Measurements from ENCODE around the gene AQP2.

DNA sequence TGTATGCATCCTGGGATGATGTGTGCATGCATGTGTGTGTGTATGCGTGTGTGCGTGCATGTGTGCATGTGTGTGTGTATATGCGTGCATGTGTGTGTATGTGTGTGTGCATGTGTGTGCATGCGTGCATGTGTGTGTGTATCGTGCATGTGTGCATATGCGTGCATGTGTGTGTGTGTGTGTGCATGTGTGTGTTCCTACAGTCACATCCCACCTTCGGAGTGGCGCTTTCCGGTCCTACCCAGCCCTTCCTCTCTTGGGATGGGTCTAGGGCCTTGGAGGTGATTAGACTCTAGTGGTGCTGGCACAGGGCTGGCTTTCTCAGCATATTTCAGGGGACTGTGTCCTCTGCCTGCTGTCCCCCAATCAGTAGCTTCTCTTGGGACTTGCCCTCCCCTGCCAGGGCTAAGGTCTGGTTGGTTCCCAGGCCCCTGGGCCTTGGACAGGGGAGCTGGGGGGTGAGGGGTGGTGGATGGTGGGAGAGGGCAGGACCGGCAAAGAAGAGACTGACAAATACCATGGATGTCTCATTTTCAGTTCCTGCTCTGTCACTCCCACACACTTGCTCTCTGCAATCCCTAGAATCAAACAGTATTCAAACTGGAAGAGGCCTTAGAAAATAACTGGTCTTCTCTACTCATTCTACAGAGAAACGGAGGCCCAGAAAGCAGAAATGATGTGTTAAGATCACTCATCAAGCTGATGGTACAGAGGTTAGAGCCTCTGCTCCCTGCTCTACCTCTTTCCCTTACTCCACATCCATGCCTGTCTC, 24.9 kb upstream of the AQP2 start:
- TF ChIP-seq, protein P1, sequence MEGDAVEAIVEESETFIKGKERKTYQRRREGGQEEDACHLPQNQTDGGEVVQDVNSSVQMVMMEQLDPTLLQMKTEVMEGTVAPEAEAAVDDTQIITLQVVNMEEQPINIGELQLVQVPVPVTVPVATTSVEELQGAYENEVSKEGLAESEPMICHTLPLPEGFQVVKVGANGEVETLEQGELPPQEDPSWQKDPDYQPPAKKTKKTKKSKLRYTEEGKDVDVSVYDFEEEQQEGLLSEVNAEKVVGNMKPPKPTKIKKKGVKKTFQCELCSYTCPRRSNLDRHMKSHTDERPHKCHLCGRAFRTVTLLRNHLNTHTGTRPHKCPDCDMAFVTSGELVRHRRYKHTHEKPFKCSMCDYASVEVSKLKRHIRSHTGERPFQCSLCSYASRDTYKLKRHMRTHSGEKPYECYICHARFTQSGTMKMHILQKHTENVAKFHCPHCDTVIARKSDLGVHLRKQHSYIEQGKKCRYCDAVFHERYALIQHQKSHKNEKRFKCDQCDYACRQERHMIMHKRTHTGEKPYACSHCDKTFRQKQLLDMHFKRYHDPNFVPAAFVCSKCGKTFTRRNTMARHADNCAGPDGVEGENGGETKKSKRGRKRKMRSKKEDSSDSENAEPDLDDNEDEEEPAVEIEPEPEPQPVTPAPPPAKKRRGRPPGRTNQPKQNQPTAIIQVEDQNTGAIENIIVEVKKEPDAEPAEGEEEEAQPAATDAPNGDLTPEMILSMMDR (conservative IDR thresholded peaks at IDR 0.05) = no peak
- no peak for TF ChIP-seq ZFX (IDR thresholded peaks at IDR 0.05)

All from C4-2B (cell line).